ENCODE measurements around the gene COL4A1. TPM values are rescaled to one million over a fixed set of nuclear protein-coding genes. Genes with fewer than 3 reads are reported as not detected.

Gene COL4A1
- total RNA-seq, 4 donors from 2014 or later = 278 to 618 (median 440) TPM

GRCh38 chr13:110268576-110269185 lies 38.3 kb downstream of the COL4A1 start:
- no peak for ATAC-seq
- 52 to 84% methylated on average over 4 to 9 of the region's 16 CpGs for WGBS, 2 donors (ENCODE audit: low coverage in 1 of 2)
- Histone ChIP-seq H3K27ac (peak overlapping the region in 3 of 4 donors; percentile 58 to 69 (median 60)), H3K4me1 (peaks cover 4 to 93% (median 20%) of the 10 kb centered on the region in 3 donors), H3K27me3 (no peaks in the 10 kb centered on the region), H3K36me3 (peaks cover 0 to 15% of the 10 kb centered on the region in 2 donors), H3K9me3 (no peaks in the 10 kb centered on the region), H3K4me3 (no peak overlapping the region)
- TF ChIP-seq POLR2A (IDR thresholded peaks at IDR 0.05) (no peak), EP300 (IDR thresholded peaks at IDR 0.05) (no peak), CTCF (IDR thresholded peaks at IDR 0.05) (no peak), POLR2AphosphoS5 (IDR thresholded peaks at IDR 0.05) (no peak)

GRCh38 chr13:110268061-110268460 lies 38.9 kb downstream of the COL4A1 start:
- peak overlapping the region; percentile 9 to 69 (median 59) for H3K27ac ChIP-seq
- TF ChIP-seq CTCF (IDR thresholded peaks at IDR 0.05) (no peak), POLR2A (IDR thresholded peaks at IDR 0.05) (no peak), EP300 (IDR thresholded peaks at IDR 0.05) (no peak), POLR2AphosphoS5 (IDR thresholded peaks at IDR 0.05) (no peak)
- no peak overlapping the region for H3K4me3 ChIP-seq
- no peaks in the 10 kb centered on the region for H3K9me3 ChIP-seq
- WGBS, 2 donors (ENCODE audit: low coverage in 1 of 2) = 25 to 47% methylated on average over 5 to 6 of the region's 6 CpGs
- peak; percentile 6 for ATAC-seq
- H3K36me3 ChIP-seq = peaks cover 0 to 13% of the 10 kb centered on the region in 2 donors
- no peaks in the 10 kb centered on the region for H3K27me3 ChIP-seq
- H3K4me1 ChIP-seq = peaks cover 4 to 93% (median 24%) of the 10 kb centered on the region in 3 donors

GRCh38 chr13:110266983-110267382 lies 40.0 kb downstream of the COL4A1 start:
- ATAC-seq = no peak
- peaks cover 0 to 5% of the 10 kb centered on the region in 2 donors for H3K36me3 ChIP-seq
- no peaks in the 10 kb centered on the region for H3K9me3 ChIP-seq
- peaks cover 13 to 95% (median 35%) of the 10 kb centered on the region in 3 donors for H3K4me1 ChIP-seq
- H3K27me3 ChIP-seq = no peaks in the 10 kb centered on the region
- H3K4me3 ChIP-seq = no peak overlapping the region
- TF ChIP-seq EP300 (IDR thresholded peaks at IDR 0.05) (no peak), POLR2A (IDR thresholded peaks at IDR 0.05) (no peak), POLR2AphosphoS5 (IDR thresholded peaks at IDR 0.05) (no peak), CTCF (IDR thresholded peaks at IDR 0.05) (no peak)
- peak overlapping the region in 3 of 4 donors; percentile 29 to 73 (median 73) for H3K27ac ChIP-seq
- 65% methylated on average over 8 of the region's 10 CpGs; no CpG with 5 or more reads in 1 of the 2 donors for WGBS, 2 donors (ENCODE audit: low coverage in 1 of 2)

GRCh38 chr13:110266431-110266809 lies 40.5 kb downstream of the COL4A1 start:
- Histone ChIP-seq H3K27ac (peak overlapping the region in 3 of 4 donors; percentile 73 to 84 (median 73)), H3K4me3 (peak overlapping the region in 1 of 2 donors; percentile 9), H3K9me3 (no peaks in the 10 kb centered on the region), H3K27me3 (no peaks in the 10 kb centered on the region), H3K36me3 (peaks cover 0 to 5% of the 10 kb centered on the region in 2 donors), H3K4me1 (peaks cover 14 to 100% (median 41%) of the 10 kb centered on the region in 3 donors)
- no peak for ATAC-seq
- 60 to 64% methylated on average over 6 of the region's 8 CpGs for WGBS, 2 donors (ENCODE audit: low coverage in 1 of 2)
- TF ChIP-seq POLR2AphosphoS5 (IDR thresholded peaks at IDR 0.05) = no peak
- no peak for TF ChIP-seq EP300 (IDR thresholded peaks at IDR 0.05)
- no peak for TF ChIP-seq CTCF (IDR thresholded peaks at IDR 0.05)
- TF ChIP-seq POLR2A (IDR thresholded peaks at IDR 0.05) = no peak

Data from gastroesophageal sphincter (tissue), 4 donors.